HG03342 (cell line): ENCODE results near the gene DISC1.
"Not testable (repeated sequence)": the region's sequence is repeated elsewhere in the genome, so short reads cannot be mapped to it uniquely, and the experiment has no call there.

ENCODE experiments used
- ATAC-seq: cut with Tn5 transposase; IDR thresholded peaks from one replicate; pipeline ENCODE4 v1.9.1; 2021; ENCODE audit warnings: mild to moderate bottlenecking, moderate library complexity; ENCODE audit not compliant: unreplicated experiment

The DISC1 gene

DNA sequence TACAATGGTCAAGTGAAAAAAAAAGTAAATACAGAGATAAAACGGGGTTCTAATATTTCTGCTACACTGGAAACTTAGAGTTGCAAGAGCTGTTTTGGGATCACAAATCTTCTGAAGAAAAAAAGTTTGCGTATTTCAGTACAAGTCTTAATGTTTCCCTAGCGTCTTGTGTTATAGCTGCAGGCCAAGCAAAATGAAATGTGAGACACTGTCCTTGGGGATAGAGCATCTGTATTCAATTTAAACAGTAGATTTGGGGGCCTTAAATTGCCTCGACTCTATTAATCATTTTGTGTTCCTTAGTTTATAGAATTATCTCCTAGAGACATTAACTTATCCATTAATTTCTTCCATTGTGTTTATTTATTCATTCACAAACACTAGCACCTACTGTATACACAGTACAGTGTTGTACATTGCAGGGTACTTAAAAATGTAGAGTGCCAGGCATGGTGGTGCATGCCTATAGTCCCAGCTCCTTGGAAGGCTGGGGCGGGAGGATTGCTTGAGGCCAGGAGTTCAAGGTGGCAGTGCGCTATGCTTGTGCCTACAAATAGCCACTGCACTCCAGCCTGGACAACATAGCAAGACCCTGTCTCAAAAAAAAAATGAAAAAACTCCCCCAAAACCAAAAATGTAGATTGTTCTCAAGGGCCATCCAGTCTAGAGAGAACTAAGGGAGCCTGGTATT is 7.9 kb downstream of the DISC1 start:
- no peak for ATAC-seq

DNA sequence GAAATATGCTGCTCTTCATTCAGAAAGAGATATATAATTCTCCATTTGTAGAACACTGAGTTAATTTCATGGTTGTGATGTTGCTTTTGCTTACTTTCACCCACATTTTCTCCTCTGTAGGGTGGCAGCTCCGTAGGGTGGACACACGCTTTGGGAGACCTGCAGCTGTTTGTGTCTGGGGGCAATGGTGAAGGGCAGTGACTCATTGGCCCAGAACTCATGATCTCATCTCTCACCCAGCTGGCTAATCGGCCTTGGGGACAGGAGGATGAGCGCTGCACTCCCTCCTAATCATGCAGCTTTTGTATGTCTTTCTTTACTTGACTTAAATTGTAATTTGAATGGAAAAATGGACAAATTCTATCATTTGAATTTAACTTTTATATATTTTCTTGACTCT is 9.6 kb downstream of the DISC1 start:
- no peak for ATAC-seq

DNA sequence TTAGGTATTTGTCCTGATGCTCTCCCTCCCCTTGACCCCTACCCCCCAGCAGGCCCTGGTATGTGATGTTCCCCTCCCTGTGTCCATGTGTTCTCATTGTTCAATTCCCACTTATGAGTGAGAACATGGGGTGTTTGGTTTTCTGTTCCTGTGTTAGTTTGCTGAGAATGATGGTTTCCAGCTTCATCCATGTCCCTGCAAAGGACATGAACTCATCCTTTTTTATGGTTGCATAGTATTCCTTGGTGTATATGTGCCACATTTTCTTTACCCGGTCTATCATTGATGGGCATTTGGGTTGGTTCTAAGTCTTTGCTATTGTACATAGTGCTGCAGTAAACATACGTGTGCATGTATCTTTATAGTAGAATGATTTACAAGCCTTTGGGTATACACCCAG is 10.3 kb downstream of the DISC1 start:
- ATAC-seq = not testable (repeated sequence)

DNA sequence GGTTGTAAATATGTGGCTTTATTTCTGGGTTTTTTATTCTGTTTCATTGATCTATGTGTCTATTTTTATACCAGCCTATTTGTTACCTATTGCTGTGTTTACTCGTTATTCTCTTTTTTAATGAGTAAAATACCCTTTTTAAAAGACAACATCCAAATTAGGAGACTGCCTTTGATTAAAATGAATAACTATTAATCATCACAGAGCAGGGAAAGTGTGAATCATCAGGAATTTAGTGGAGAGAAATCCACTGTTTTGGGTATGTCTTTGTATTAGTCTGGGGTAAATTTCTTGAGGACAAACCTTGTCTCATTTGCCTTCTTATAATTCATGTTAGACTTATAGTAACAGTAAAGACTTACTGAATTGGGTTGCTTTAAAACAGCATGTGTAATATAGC is 12.1 kb downstream of the DISC1 start:
- no peak for ATAC-seq

DNA sequence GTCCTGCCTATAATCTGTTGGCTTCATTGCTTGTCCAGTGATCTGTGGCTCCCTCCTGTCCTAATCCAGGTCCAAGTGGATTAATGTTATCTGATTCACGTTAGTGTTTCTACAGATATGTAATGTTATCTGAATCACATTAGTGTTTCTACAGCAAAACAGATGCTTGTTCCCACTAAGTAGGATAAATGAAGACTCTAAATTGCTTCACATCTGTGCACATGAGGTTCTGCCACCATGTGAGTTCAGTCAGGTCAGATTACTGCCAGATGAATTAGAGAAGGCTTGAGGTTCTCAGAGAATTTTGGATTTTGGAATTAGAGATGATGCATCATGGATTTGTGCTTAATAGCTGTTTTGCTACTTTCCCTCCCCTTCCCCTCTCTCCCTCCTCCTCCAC is 13.2 kb downstream of the DISC1 start:
- no peak for ATAC-seq

DNA sequence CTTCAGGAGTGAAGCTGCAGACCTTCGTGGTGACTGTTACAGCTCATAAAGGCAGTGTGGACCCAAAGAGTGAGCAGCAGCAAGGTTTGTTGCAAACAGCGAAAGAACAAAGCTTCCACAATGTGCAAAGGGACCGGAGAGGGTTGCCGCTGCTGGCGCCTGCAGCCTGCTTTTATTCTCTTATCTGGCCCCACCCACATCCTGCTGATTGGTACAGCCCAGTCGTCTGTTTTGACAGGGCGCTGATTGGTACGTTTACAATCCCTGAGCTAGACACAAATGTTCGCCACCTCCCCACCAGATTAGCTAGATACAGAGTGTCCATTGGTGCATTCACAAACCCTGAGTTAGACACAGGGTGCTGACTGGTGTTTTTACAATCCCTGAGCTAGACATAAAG is 14.9 kb downstream of the DISC1 start:
- ATAC-seq = not testable (repeated sequence)

DNA sequence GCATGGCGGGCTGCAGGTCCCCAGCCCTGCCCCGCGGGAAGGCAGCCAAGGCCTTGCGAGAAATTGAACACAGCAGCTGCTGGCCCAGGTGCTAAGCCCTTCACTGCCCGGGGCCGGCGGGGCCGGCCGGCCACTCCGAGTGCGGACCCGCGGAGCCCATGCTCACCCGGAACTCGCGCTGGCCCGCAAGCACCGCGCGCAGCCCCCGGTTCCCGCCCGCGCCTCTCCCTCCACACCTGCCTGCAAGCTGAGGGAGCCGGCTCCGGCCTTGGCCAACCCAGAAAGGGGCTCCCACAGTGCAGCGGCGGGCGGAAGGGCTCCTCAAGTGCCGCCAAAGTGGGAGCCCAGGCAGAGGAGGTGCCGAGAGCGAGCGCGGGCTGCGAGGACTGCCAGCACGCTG is 15.5 kb downstream of the DISC1 start:
- not testable (repeated sequence) for ATAC-seq

DNA sequence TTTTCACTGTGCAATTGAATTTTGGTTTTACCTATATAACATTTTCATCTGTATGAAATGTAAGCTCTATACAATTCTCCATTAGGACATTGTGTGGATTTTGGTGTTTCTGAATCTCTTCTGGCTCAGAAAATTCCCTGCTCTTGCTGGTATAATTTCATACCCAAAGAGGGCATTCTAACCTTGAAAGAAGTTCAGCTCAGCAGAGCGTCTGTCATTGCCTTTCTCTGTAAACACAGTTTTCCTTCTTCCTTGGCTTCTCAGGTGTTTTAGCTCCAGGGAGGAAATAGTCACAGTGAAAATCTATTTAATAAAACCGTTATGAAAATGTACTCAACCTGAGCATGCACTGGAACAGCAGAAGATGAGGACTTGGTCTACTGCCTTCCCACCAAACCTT is 16.0 kb downstream of the DISC1 start:
- no peak for ATAC-seq

DNA sequence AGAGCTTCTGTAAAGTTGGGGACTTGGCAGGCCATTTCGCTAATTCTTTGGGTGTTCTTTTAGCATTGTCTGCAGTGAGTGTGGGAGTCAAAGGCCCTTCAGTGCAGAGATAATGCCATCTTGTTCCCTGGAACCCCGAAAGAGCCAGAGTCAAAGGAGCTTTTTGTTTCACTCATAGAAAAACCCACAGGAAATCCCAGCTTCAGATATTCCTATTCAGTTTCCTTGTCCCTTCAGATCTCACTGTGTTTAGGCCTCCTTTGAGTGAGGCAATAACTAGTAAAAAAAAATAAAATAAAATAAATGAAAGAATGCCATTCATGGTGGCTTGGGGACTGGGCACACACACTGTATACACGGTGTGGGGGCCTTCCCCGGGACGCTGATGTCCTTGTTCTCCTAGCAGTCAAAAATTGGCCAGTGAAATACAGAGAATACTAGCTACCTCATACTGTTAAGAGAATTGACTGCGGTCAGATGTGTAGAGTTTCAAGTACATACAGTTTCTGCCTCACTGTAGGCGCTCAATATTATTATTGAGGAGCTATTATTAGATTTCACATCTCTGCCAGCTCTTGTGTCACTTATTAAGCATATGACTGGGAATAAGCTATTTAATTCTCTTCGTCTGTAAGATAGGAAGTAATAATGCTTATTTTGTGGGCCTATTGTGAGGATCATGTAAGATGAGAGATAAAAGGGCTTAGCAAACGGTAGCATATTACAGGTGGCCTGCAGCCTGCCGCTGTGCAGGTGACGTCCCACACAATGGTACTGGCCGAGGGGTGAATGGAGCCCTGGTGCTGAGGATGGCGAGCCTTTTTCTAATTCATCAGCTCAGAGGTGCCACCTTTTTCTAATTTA is 16.7 kb downstream of the DISC1 start:
- no peak for ATAC-seq

DNA sequence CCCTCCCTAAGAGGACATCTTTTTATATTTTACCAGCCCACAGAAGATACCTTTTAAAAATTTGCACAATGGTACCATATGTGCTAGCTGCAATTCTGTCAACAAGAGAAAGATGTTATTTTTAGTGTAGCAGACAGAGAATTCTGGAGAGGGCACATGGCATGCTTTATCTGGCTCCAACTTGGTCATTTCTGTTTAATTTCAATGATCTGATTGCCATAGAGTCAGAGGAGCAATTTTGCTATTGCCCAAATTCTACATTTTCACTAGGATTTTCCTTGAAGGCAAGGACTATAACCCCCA is 17.3 kb downstream of the DISC1 start:
- ATAC-seq = no peak

DNA sequence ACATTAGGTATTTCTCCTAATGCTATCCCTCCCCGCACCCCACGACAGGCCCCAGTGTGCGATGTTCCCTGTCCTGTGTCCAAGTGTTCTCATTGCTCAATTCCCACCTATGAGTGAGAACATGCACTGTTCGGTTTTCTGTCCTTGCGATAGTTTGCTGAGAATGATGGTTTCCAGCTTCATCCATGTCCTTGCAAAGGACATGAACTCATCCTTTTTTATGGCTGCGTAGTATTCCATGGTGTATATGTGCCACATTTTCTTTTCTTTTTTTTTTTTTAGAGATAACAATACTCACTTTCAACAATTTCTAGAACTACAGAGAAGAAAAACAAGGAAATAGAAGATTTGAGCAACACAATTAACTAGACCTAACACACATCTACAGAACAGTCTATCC is 19.0 kb downstream of the DISC1 start:
- not testable (repeated sequence) for ATAC-seq

DNA sequence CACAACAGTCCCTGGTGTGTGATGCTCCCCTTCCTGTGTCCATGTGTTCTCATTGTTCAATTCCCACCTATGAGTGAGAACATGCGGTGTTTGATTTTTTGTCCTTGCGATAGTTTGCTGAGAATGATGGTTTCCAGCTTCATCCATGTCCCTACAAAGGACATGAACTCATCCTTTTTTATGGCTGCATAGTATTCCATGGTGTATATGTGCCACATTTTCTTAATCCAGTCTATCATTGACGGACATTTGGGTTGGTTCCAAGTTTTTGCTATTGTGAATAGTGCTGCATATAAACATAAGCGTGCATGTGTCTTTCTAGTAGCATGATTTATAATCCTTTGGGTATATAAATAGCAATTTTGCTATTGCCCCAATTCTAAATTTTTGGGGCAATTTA is 19.6 kb downstream of the DISC1 start:
- not testable (repeated sequence) for ATAC-seq

DNA sequence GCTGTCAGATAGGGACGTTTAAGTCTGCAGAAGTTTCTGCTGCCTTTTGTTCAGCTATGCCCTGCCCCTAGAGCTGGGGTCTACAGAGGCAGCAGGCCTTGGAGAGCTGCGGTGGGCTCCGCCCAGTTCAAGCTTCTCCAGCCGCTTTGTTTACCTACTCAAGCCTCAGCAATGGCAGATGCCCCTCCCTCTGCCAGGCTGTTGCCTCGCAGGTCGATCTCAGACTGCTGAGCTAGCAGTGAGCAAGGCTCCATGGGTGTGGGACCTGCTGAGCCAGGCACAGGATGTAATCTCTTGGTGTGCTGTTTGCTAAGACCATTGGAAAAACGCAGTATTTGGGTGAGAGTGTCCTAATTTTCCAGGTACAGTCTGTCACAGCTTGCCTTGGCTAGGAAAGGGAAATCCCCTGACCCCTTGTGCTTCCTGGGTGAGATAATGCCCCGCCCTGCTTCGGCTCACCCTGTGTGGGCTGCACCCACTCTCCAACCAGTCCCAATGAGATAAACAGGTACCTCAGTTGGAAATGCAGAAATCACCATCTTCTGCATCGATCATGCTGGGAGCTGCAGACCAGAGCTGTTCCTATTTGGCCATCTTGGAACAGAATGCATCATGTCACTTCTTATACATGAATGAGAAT is 25.2 kb downstream of the DISC1 start:
- ATAC-seq = not testable (repeated sequence)

DNA sequence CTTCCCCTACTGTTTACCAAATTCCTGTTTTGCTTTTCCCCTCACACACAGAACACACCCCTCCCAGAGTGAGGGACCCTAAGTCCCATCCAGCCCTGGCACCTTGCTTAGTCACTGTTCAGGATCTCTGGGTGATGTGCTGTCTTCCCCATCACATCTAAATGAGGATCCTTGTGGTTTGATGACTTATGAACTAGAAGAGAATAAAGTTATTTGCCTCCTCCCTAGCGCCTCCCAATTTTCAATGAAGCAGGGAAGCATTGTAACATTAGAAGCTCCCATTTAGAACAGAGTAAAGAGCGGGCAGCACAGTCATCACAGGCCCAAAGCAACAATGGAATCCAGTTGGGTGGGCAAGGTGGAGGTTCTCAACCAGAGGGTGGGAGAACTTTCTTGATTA is 27.0 kb downstream of the DISC1 start:
- ATAC-seq = no peak

DNA sequence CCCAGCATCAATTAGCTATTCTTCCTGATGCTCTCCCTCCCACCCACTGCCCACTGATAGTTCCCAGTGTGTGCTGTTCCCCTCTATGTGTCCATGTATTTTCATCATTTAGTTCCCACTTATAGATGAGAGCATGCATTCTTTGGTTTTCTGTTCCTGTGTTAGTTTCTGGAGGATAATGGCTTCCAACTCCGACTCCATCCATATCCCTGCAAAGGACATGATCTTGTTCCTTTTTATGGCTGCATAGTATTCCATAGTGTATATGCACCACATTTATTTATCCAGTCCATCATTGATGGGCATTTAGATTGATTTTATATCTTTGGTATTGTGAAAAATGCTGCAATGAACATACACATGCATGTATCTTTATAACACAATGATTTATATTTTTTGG is 30.2 kb downstream of the DISC1 start:
- ATAC-seq = no peak

DNA sequence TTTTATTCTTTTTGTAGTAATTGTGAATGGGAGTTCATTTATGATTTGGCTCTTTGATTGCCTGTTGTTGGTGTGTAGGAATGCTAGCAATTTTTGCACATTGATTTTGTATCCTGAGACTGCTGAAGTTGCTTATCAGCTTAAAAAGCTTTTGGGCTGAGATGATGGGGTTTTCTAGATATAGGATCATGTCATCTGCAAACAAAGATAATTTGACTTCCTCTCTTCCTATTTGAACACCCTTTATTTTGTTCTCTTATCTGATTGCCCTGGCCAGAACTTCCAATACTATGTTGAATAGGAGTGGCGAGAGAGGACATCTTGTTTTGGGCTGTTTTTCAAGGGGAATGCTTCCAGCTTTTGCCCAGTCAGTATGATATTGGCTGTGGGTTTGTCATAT is 31.6 kb downstream of the DISC1 start:
- not testable (repeated sequence) for ATAC-seq

DNA sequence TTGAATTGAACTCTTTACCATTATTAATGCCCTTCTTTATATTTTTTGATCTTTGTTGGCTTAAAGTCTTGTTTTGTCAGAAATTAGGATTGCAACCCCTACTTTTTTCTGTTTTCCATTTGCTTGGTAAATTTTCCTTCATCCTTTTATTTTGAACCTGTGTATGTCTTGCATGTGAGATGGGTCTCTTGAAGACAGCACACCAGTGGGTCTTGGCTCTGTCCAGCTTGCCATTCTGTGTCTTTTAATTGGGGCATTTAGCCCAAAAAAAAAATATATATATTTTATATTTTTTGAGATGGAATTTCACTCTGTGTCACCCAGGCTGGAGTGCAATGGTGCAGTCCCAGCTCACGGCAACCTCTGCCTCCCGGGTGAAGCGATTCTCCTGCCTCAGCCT is 33.6 kb downstream of the DISC1 start:
- ATAC-seq = no peak

DNA sequence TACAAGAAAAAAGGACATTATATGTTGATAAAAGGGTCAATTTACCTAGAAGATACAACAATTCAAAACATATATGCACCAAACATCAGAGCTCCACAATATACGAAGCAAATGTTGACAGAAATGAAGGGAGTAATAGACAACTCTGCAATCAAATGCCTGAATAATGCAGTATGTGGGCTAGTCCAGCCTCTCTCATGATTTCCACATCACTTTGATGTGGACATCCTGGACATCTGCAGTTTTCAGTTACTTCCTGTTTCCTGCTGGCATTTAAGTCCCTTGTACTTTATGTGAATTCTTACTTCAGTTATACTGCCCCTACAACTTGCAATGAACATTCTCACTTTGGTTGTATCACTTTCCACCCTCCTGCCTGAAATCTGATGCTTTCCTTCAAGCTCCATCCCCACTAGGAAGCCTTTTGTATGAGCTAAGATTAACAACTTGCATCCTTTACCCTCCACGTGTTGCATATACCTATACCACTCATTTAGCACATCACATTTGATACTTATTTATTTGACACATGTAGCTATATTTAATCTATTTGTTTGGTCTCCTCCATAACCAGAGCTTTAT is 36.7 kb downstream of the DISC1 start:
- ATAC-seq = no peak

DNA sequence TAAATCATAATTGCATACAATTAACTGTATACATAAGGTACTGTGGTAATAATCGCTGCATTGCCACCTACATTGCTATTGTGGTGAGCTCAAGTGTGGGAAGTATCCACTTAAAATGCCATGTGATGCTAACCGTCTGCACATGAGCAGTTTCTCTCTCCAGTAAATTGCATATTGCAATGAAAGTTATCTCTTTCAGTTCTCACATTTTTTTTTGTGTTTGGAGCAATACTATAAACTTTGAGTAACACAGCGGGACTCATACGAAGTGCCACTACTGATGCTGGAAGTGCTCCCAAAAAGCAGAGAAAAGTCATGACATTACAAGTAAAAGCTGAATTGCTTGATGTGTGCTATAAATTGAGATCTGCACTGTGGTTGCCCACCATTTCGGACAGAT is 38.5 kb downstream of the DISC1 start:
- ATAC-seq = no peak

DNA sequence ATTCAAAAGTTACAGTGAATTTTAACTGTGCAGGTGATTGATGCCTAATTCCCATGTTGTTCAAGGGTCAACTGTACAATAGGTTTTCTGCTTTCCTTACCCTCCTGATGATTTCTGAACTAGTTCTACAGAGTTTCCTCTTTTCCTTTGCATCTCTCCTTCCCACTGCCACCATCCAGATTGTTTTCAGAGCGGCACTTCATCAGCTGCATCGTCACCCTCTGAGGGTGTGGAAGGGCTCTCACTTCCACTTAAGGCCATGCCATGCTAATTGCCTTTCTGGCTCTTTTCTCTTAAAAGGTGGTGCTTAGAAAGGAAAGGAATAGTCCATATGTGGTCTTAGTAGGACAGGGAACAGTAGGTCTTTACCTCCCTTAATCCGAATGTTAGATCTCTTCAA is 39.1 kb downstream of the DISC1 start:
- ATAC-seq = no peak

DNA sequence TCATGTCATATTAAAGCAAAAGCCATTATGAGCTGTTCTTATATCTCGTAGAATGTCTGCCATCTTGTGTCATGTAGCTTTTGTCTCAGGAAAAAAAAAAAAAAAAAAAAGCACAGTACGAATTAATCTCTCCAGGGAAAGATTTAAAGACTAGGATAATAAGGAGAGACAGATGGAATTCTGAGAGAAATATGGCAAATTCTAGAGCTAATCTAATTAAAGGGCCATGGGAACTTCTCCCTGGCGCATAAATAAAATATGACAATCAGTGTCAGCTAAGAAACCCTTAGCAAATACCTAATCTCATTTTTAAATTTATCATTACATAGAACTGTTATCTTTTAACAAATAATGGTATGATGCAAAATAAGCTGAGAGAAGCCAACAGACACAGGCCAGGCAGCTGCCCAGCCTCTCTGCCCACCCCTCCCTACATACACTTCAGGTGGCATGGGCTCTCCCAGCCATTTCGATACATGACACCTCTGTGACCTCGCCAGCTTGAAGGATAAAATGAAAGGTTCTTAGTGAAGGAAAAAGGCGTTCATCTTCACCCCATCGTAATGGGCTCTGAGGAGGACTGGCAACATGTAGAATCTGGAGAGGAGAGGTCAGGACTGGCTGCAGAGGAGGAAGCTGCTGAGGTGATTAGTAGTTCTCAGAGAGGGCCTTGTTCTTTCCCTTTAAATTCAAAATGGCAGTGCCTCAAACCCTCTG is 39.8 kb downstream of the DISC1 start:
- no peak for ATAC-seq
